ENCODE data around the gene TIAM2.

- TF ChIP-seq SP1 (IDR thresholded peaks at IDR 0.05) (no peak), ELF4 (IDR thresholded peaks at IDR 0.05) (no peak), FOXM1 (IDR thresholded peaks at IDR 0.05; ENCODE audit: borderline replicate concordance) (no peak), TARDBP (IDR thresholded peaks at IDR 0.05) (no peak), ARNT (IDR thresholded peaks at IDR 0.05) (no peak), SUZ12 (IDR thresholded peaks at IDR 0.05) (no peak), PKNOX1 (IDR thresholded peaks at IDR 0.05) (no peak), BHLHE40 (IDR thresholded peaks at IDR 0.05; ENCODE audit: borderline replicate concordance) (no peak)
Measured at GRCh38 chr6:155077331-155077730, 82.2 kb downstream of the TIAM2 start.

All from HEK293T (cell line).